Sigmoid colon (tissue), 7 donors: ENCODE data around the gene ATOSB. TPM values are rescaled to one million over a fixed set of nuclear protein-coding genes. Genes with fewer than 3 reads are reported as not detected.

ENCODE experiments used
- DNase-seq: peaks from one replicate; pipeline ENCODE4 v3.0.0-alpha.2; 2019
- H3K27ac ChIP-seq, 4 donors: fragments of 200-600 bp; sonication (generic); one replicate each; pipeline ENCODE4 v1.5.1; 2016 to 2019; ENCODE audit warnings: mild to moderate bottlenecking in 1 of 4
- H3K27me3 ChIP-seq, 3 donors: fragments of 200-600 bp; sonication (generic); one replicate each; pipeline ENCODE4 v1.5.1; 2019; ENCODE audit warnings: mild to moderate bottlenecking in 1 of 3
- H3K36me3 ChIP-seq, 4 donors: fragments of 200-600 bp; sonication (generic); one replicate each; pipeline ENCODE4 v1.5.1; 2016 to 2019
- H3K4me1 ChIP-seq, 4 donors: fragments of 200-600 bp; sonication (generic); one replicate each; pipeline ENCODE4 v1.5.1; 2017 to 2019
- H3K4me3 ChIP-seq, 4 donors: fragments of 200-600 bp; sonication (generic); one replicate each; pipeline ENCODE4 v1.5.1; 2017 to 2019; ENCODE audit warnings: mild to moderate bottlenecking in 2 of 4, moderate library complexity in 1 of 4
- H3K9me3 ChIP-seq, 4 donors: fragments of 200-600 bp in 3 of 4; sonication (generic) in 3 of 4; one replicate each; pipeline versions ENCODE4 v1.5.1 to v1.6.1; 2013 to 2019
- CTCF ChIP-seq, 4 experiments: fragments of 450-650 bp in 3 of 4; fragments of 200-600 bp in 1 of 4; IDR thresholded peaks; one replicate each; pipeline ENCODE4 v1.5.1; 2016 to 2019; ENCODE audit warnings: antibody characterized with exemption in 4 of 4, mild to moderate bottlenecking in 3 of 4, moderate library complexity in 2 of 4
- EP300 ChIP-seq, 4 donors: sonication (generic); formaldehyde crosslinking; IDR thresholded peaks; one replicate each; pipeline ENCODE4 v1.6.1; 2017; ENCODE audit warnings: antibody characterized with exemption in 4 of 4
- POLR2A ChIP-seq, 2 donors: fragments of 450-650 bp; IDR thresholded peaks; one replicate each; pipeline ENCODE4 v1.6.1; 2016; ENCODE audit warnings: antibody characterized with exemption in 2 of 2, mild to moderate bottlenecking in 2 of 2, moderate library complexity in 2 of 2
- POLR2AphosphoS5 ChIP-seq, 4 donors: sonication (generic); formaldehyde crosslinking; IDR thresholded peaks; one replicate each; pipeline ENCODE4 v1.6.1; 2017; ENCODE audit warnings: antibody characterized with exemption in 4 of 4
- WGBS, 2 donors: extraction: QIAGEN DNeasy Blood & Tissue Kit; methylation state at CpG; one replicate each; pipeline ENCODE4 v1.1.7; 2013; 5-methylcytosine and 5-hydroxymethylcytosine counted together
- intact Hi-C: fragments of 100-400 bp; cut with DNase I; formaldehyde crosslinking; loops from one replicate; pipeline ENCODE4 v1.15.1; 2023
- polyA plus RNA-seq, 3 donors: library from polyadenylated mRNA; stranded (reverse); fragments of 200-250 nt; gene quantifications; one replicate each; pipeline ENCODE4 v1.2.3, GENCODE V29; 2013
- total RNA-seq, 4 donors: library from RNA; depleted of rRNA; stranded (reverse); fragments of >200 nt; gene quantifications; one replicate each; pipeline ENCODE4 v1.1.0, GENCODE V29; 2016
- donor health status: healthy with polysubstance abuse.
- donor health status: Bipolar disorder and iron deficiency.
- donor health status: healthy.

The ATOSB gene
- total and polyA plus RNA-seq, 7 donors: 10.5 to 27.3 (median 19.4) TPM

- H3K4me1 ChIP-seq: no peaks in the 10 kb centered on the region
- no peaks in the 10 kb centered on the region for H3K27me3 ChIP-seq
- intact Hi-C loops: no loop called here
- peaks cover 51 to 92% (median 62%) of the 10 kb centered on the region in 4 donors for H3K36me3 ChIP-seq
- DNase-seq: no peak
- WGBS, 2 donors: 89 to 93% methylated on average over 9 of the region's 9 CpGs
- TF ChIP-seq CTCF (IDR thresholded peaks at IDR 0.05) (no peak), POLR2A (IDR thresholded peaks at IDR 0.05) (no peak), POLR2AphosphoS5 (IDR thresholded peaks at IDR 0.05) (no peak), EP300 (IDR thresholded peaks at IDR 0.05) (no peak)
- no peak overlapping the region for H3K27ac ChIP-seq
- no peaks in the 10 kb centered on the region for H3K9me3 ChIP-seq
- H3K4me3 ChIP-seq: no peak overlapping the region
These were observed 58.9 kb downstream of the ATOSB start for GRCh38 chr9:35056571-35057270.

GRCh38 chr9:35054871-35055644 is 60.6 kb downstream of the ATOSB start:
- peaks cover 0 to 8% (median 2%) of the 10 kb centered on the region in 4 donors for H3K4me1 ChIP-seq
- no peak for TF ChIP-seq EP300 (IDR thresholded peaks at IDR 0.05)
- H3K27ac ChIP-seq: no peak overlapping the region
- DNase-seq: no peak
- H3K4me3 ChIP-seq: no peak overlapping the region
- intact Hi-C loops: no loop called here
- H3K9me3 ChIP-seq: no peaks in the 10 kb centered on the region
- H3K36me3 ChIP-seq: peaks cover 34 to 92% (median 46%) of the 10 kb centered on the region in 4 donors
- 95% methylated on average over 14 of the region's 14 CpGs for WGBS, 2 donors
- H3K27me3 ChIP-seq: no peaks in the 10 kb centered on the region

- Histone ChIP-seq H3K9me3 (no peaks in the 10 kb centered on the region), H3K4me3 (no peak overlapping the region), H3K27me3 (no peaks in the 10 kb centered on the region), H3K36me3 (peaks cover 26 to 91% (median 39%) of the 10 kb centered on the region in 4 donors), H3K4me1 (peaks cover 0 to 8% (median 2%) of the 10 kb centered on the region in 4 donors), H3K27ac (no peak overlapping the region)
- DNase-seq: no peak
- TF ChIP-seq CTCF (IDR thresholded peaks at IDR 0.05) (no peak), POLR2A (IDR thresholded peaks at IDR 0.05) (no peak), EP300 (IDR thresholded peaks at IDR 0.05) (no peak), POLR2AphosphoS5 (IDR thresholded peaks at IDR 0.05) (no peak)
- intact Hi-C loops: no loop called here
- 57 to 89% methylated on average over 5 of the region's 5 CpGs for WGBS, 2 donors
These were observed 61.4 kb downstream of the ATOSB start for GRCh38 chr9:35054185-35054835.

Other genes with a start within 250 kb of the ATOSB start
- 1 to 10 TPM in 2 of 4 donors, under 1 TPM in 2; 0.66 to 2.2 (median 0.87) TPM for gene PHF24, start 157.6 kb downstream of the ATOSB start, total RNA-seq
- gene PHF24, start 157.6 kb downstream of the ATOSB start, polyA plus RNA-seq: under 1 TPM in 2 of 3 donors, not detected in 1; under 0.01 to 0.60 TPM
- gene DNAJB5, start 126.1 kb downstream of the ATOSB start, total RNA-seq: 10 to 100 TPM; 27.8 to 58.7 (median 56.2) TPM
- 1 to 10 TPM in 2 of 3 donors, under 1 TPM in 1; 0.92 to 7.1 (median 2.4) TPM for gene DNAJB5, start 126.1 kb downstream of the ATOSB start, polyA plus RNA-seq
- 100 to 1,000 TPM; 107 to 129 (median 115) TPM for gene VCP, start 43.2 kb downstream of the ATOSB start, total RNA-seq
- gene VCP, start 43.2 kb downstream of the ATOSB start, polyA plus RNA-seq: 100 to 1,000 TPM in 1 of 3 donors, 10 to 100 TPM in 2; 50.5 to 128 (median 62.2) TPM
- 10 to 100 TPM in 3 of 4 donors, 1 to 10 TPM in 1; 3.2 to 17.0 (median 12.9) TPM for gene FANCG, start 35.9 kb downstream of the ATOSB start, total RNA-seq
- 10 to 100 TPM in 1 of 3 donors, 1 to 10 TPM in 2; 4.4 to 24.0 (median 5.4) TPM for gene FANCG, start 35.9 kb downstream of the ATOSB start, polyA plus RNA-seq
- gene PIGO, start 19.3 kb downstream of the ATOSB start, total RNA-seq: 10 to 100 TPM in 1 of 4 donors, 1 to 10 TPM in 3; 5.9 to 13.6 (median 9.1) TPM
- 10 to 100 TPM in 2 of 3 donors, 1 to 10 TPM in 1; 3.0 to 23.5 (median 10.9) TPM for gene PIGO, start 19.3 kb downstream of the ATOSB start, polyA plus RNA-seq
- 100 to 1,000 TPM in 3 of 4 donors, 10 to 100 TPM in 1; 87.2 to 144 (median 116) TPM for gene STOML2, start 12.7 kb downstream of the ATOSB start, total RNA-seq
- 100 to 1,000 TPM; 136 to 145 (median 143) TPM for gene STOML2, start 12.7 kb downstream of the ATOSB start, polyA plus RNA-seq
- gene UNC13B, start 46.1 kb upstream of the ATOSB start, total RNA-seq: 10 to 100 TPM; 14.6 to 22.2 (median 19.7) TPM
- gene UNC13B, start 46.1 kb upstream of the ATOSB start, polyA plus RNA-seq: 10 to 100 TPM; 19.2 to 25.6 (median 21.3) TPM